Kidney epithelial cell (primary cell): ENCODE results near the gene TMC1. TPM values are rescaled to one million over a fixed set of nuclear protein-coding genes. Genes with fewer than 3 reads are reported as not detected.

Experiments used
- DNase-seq: peaks from one replicate; pipeline ENCODE4 v3.0.0-alpha.2; 2010; ENCODE audit warnings: low read depth
- H3K27me3 ChIP-seq: 2 replicates; pipeline ENCODE4 v1.6.0; 2011; ENCODE audit warnings: low read length; ENCODE audit not compliant: control insufficient read depth, insufficient read depth
- H3K36me3 ChIP-seq: 2 replicates; pipeline ENCODE4 v1.5.1; 2011; ENCODE audit warnings: low read length; ENCODE audit not compliant: control insufficient read depth, insufficient read depth
- H3K4me3 ChIP-seq: 2 replicates; pipeline ENCODE4 v1.5.1; 2011; ENCODE audit warnings: low read depth, mild to moderate bottlenecking, control low read depth, low read length
- CTCF ChIP-seq: IDR thresholded peaks from 2 replicates; pipeline ENCODE4 v1.5.1; 2011; ENCODE audit warnings: mild to moderate bottlenecking, moderate library complexity, low read length, control low read depth, inconsistent platforms; ENCODE audit not compliant: insufficient read depth, poor library complexity, severe bottlenecking
- total RNA-seq: library from RNA; depleted of rRNA; stranded (reverse); fragments of >200 nt; gene quantifications from 2 replicates; pipeline ENCODE4 v1.2.3, GENCODE V29; 2015

Gene TMC1
- total RNA-seq, 1 donor from 2014 or later: not detected

- no peak for DNase-seq
- TF ChIP-seq CTCF: no peak
- Histone ChIP-seq H3K4me3 (no peak overlapping the region), H3K27me3 (no peaks in the 10 kb centered on the region), H3K36me3 (no peaks in the 10 kb centered on the region)
These were observed 13.5 kb downstream of the TMC1 start for GRCh38 chr9:72534931-72535330.

GRCh38 chr9:72537011-72537545 is 15.7 kb downstream of the TMC1 start:
- Histone ChIP-seq H3K27me3 (no peaks in the 10 kb centered on the region), H3K36me3 (no peaks in the 10 kb centered on the region), H3K4me3 (no peak overlapping the region)
- DNase-seq: no peak
- no peak for TF ChIP-seq CTCF

- Histone ChIP-seq H3K27me3 (no peaks in the 10 kb centered on the region), H3K4me3 (no peak overlapping the region), H3K36me3 (no peaks in the 10 kb centered on the region)
- TF ChIP-seq CTCF: no peak
- no peak for DNase-seq
These were observed 16.3 kb downstream of the TMC1 start for GRCh38 chr9:72537671-72538070.

GRCh38 chr9:72538921-72539702 is 17.7 kb downstream of the TMC1 start:
- no peak for DNase-seq
- Histone ChIP-seq H3K4me3 (no peak overlapping the region), H3K36me3 (no peaks in the 10 kb centered on the region), H3K27me3 (no peaks in the 10 kb centered on the region)
- TF ChIP-seq CTCF: no peak

- DNase-seq: no peak
- H3K36me3 ChIP-seq: no peaks in the 10 kb centered on the region
- H3K27me3 ChIP-seq: no peaks in the 10 kb centered on the region
- TF ChIP-seq CTCF: no peak
- H3K4me3 ChIP-seq: no peak overlapping the region
These were observed 18.5 kb downstream of the TMC1 start for GRCh38 chr9:72539824-72540347.
